ENCODE data around the gene FAM118A. TPM values are rescaled to one million over a fixed set of nuclear protein-coding genes. Genes with fewer than 3 reads are reported as not detected.
"Not testable (repeated sequence)": the region's sequence is repeated elsewhere in the genome, so short reads cannot be mapped to it uniquely, and the experiment has no call there.

FAM118A gene
- total RNA-seq, 2 donors from 2014 or later = 59.2 to 79.0 TPM

GRCh38 chr22:45317551-45318167 is 7.9 kb downstream of the FAM118A start:
- no peaks in the 10 kb centered on the region for H3K9me3 Mint-ChIP-seq
- peak overlapping the region; percentile 95 to 100 for H3K27ac Mint-ChIP-seq
- ATAC-seq (peak in 1 of 2 donors; percentile 1), DNase-seq (ENCODE audit: low spot score in 2 of 2) (no peak)
- H3K36me3 Mint-ChIP-seq = peaks cover 0 to 9% of the 10 kb centered on the region in 2 donors

DNA sequence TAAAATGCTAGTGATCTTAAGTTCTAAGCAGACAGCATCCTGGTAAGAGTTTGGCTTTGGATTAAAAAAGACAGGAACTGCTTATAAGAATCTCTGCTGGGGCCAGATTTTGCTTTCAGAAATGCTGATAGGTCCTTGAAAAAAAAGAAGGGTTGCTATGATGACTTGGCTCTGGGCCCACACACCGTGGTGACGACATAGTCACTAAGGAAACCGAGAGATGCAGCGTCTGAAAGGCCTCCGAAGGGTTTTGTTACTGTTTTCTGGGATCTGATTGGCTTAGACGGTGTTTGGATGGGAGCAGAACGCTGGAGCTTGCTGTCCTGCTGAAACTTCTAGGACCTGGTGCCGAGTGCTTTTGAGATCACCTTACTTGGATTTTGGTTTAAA is 8.4 kb downstream of the FAM118A start:
- ATAC-seq (peak; percentile 77 to 87), DNase-seq (ENCODE audit: low spot score in 2 of 2) (peak; percentile 79 to 83)
- peak overlapping the region; percentile 95 to 100 for H3K27ac Mint-ChIP-seq
- H3K9me3 Mint-ChIP-seq = no peaks in the 10 kb centered on the region
- H3K36me3 Mint-ChIP-seq = peaks cover under 1 to 11% of the 10 kb centered on the region in 2 donors

- H3K9me3 Mint-ChIP-seq = no peaks in the 10 kb centered on the region
- peak overlapping the region; percentile 95 to 100 for H3K27ac Mint-ChIP-seq
- peak in 1 of 2 donors; percentile 46 for DNase-seq (ENCODE audit: low spot score in 2 of 2)
- ATAC-seq = peak; percentile 70 to 76
- H3K36me3 Mint-ChIP-seq = peaks cover 6 to 17% of the 10 kb centered on the region in 2 donors
Observed at GRCh38 chr22:45318558-45319323, 9.0 kb downstream of the FAM118A start.

DNA sequence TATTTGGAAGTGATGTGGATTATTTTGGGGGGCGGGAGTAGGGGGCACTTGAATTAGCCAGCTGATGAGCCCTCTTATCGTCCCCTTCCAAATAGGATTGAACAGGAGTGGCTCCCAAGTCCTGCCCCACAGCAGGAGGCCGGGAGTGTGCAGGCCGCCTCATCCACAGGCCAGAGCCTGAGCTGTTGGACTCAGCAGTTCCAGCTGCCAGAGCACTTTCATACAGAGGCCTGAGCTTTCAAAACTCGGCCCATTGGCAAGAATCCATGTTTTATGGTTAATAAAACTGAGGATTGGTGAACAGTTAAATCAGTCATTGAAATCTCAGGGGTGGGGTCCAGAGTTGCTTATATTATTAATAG is 9.6 kb downstream of the FAM118A start:
- DNase-seq (ENCODE audit: low spot score in 2 of 2) (no peak), ATAC-seq (peak in 1 of 2 donors; percentile 2)
- H3K27ac Mint-ChIP-seq = peak overlapping the region; percentile 95 to 100
- peaks cover 9 to 22% of the 10 kb centered on the region in 2 donors for H3K36me3 Mint-ChIP-seq
- H3K9me3 Mint-ChIP-seq = no peaks in the 10 kb centered on the region

GRCh38 chr22:45320357-45320976 is 10.7 kb downstream of the FAM118A start:
- DNase-seq (ENCODE audit: low spot score in 2 of 2) = no peak
- Mint-ChIP-seq H3K36me3 (peaks cover 13 to 28% of the 10 kb centered on the region in 2 donors), H3K27ac (peak overlapping the region; percentile 95 to 100), H3K9me3 (no peaks in the 10 kb centered on the region)
- ATAC-seq = peak in 1 of 2 donors; percentile 5

- Mint-ChIP-seq H3K36me3 (peaks cover 13 to 34% of the 10 kb centered on the region in 2 donors), H3K27ac (no peak overlapping the region), H3K9me3 (no peaks in the 10 kb centered on the region)
- DNase-seq (ENCODE audit: low spot score in 2 of 2) (no peak), ATAC-seq (no peak)
Observed at GRCh38 chr22:45321827-45322226, 12.1 kb downstream of the FAM118A start.

DNA sequence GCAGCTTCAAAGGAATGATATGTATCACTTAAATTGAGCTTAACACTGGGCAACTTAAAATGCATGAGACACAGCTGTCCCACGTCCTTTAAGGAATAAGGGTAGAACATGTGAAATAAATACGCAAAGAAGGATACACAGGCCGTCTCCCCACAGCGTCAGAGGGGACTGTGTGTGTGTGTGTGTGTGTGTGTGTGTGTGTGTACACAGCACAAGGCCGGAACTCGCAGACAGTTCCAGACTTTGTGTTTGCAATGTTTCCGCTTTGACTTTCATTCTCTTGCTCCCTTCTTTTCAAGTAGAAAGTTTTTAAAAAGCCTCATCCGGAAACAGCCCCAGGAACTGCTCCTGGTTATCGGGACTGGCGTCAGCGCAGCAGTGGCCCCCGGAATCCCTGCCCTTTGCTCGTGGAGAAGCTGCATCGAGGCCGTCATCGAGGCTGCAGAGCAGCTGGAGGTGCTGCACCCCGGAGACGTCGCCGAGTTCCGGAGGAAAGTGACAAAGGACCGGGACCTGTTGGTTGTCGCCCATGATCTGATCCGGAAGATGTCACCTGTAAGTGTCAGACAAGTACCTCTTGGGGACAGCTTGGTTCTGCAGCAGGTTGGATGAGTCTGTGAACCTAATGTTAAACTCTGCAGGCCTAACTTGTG is 13.3 kb downstream of the FAM118A start:
- peak overlapping the region in 1 of 2 donors; percentile 23 for H3K27ac Mint-ChIP-seq
- ATAC-seq (no peak), DNase-seq (ENCODE audit: low spot score in 2 of 2) (no peak)
- peaks cover 13 to 40% of the 10 kb centered on the region in 2 donors for H3K36me3 Mint-ChIP-seq
- H3K9me3 Mint-ChIP-seq = no peaks in the 10 kb centered on the region

DNA sequence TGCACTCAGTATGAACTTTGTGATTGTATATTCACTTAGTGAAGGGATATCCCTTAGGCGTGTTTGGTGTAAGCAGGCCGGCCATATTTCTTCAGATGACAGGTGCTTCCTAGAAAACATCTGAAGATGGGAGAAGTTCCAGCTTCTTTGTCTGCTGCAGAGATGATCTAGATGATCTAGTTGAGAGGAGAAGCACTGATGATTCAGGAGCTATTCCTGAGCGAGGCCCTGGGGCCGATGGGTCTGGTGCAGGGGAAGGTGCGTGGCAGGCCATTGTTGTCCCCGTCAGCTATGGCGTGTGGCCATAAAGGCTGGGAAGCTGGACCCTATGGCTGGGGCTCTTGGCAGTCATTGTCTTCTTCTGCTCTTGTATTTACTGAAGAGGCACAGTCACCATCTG is 14.0 kb downstream of the FAM118A start:
- ATAC-seq = no peak
- peaks cover 13 to 40% of the 10 kb centered on the region in 2 donors for H3K36me3 Mint-ChIP-seq
- no peak for DNase-seq (ENCODE audit: low spot score in 2 of 2)
- H3K9me3 Mint-ChIP-seq = no peaks in the 10 kb centered on the region
- H3K27ac Mint-ChIP-seq = peak overlapping the region in 1 of 2 donors; percentile 23

- ATAC-seq (no peak), DNase-seq (ENCODE audit: low spot score in 2 of 2) (no peak)
- peak overlapping the region in 1 of 2 donors; percentile 78 for H3K27ac Mint-ChIP-seq
- peaks cover 13 to 38% of the 10 kb centered on the region in 2 donors for H3K36me3 Mint-ChIP-seq
- H3K9me3 Mint-ChIP-seq = no peaks in the 10 kb centered on the region
Observed at GRCh38 chr22:45324311-45324711, 14.6 kb downstream of the FAM118A start.

DNA sequence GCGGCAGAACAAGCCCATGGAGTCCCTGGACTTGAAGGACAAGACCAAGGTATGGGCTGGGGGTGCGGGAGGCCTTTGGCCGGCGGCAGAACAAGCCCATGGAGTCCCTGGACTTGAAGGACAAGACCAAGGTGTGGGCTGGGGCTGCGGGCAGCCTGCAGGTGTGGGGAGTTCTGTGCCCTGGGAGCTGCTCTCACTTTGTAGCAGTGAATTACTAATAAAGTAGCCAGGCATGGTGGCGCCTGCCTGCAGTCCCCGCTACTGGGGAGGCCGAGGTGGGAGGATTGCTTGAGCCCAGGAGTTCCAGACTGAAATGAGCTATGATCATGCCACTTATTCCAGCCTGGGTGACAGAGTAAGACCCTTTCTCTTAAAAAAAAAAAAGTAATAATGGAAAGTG is 18.5 kb downstream of the FAM118A start:
- ATAC-seq; H3K9me3 Mint-ChIP-seq; DNase-seq (ENCODE audit: low spot score in 2 of 2); H3K27ac Mint-ChIP-seq: not testable (repeated sequence)
- H3K36me3 Mint-ChIP-seq = peaks cover 12 to 34% of the 10 kb centered on the region in 2 donors

GRCh38 chr22:45328822-45329529 is 19.2 kb downstream of the FAM118A start:
- DNase-seq (ENCODE audit: low spot score in 2 of 2) (no peak), ATAC-seq (no peak)
- Mint-ChIP-seq H3K27ac (peak overlapping the region; percentile 50 to 65), H3K36me3 (peaks cover 4 to 27% of the 10 kb centered on the region in 2 donors), H3K9me3 (no peaks in the 10 kb centered on the region)

GRCh38 chr22:45329530-45329936 is 19.8 kb downstream of the FAM118A start:
- Mint-ChIP-seq H3K36me3 (peaks cover 4 to 24% of the 10 kb centered on the region in 2 donors), H3K27ac (peak overlapping the region; percentile 50 to 57), H3K9me3 (no peaks in the 10 kb centered on the region)
- ATAC-seq = peak in 1 of 2 donors; percentile 46
- DNase-seq (ENCODE audit: low spot score in 2 of 2) = no peak

GRCh38 chr22:45330548-45330947 is 20.8 kb downstream of the FAM118A start:
- ATAC-seq = no peak
- Mint-ChIP-seq H3K27ac (no peak overlapping the region), H3K36me3 (peaks cover 6 to 18% of the 10 kb centered on the region in 2 donors), H3K9me3 (no peaks in the 10 kb centered on the region)
- DNase-seq (ENCODE audit: low spot score in 2 of 2) = no peak

DNA sequence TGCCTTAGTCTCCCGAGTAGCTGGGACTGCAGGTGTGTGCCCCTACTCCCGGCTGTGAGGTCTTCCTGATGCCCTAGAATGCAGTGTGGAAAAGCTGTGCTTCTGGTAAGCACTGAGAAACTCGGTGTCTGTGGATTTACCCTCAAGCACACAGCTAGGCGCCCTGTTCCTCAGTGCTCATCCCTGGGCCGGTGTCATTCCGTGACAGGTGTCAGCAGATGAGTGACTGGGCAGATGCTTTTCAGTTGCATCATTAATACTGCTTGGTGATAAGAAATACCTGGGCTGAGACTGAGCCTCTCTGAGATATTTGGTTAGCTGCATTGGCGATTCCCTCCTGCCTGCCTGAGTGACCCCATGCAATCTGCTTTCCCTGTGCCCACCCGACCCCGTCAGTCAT is 21.8 kb downstream of the FAM118A start:
- Mint-ChIP-seq H3K9me3 (no peaks in the 10 kb centered on the region), H3K27ac (peak overlapping the region in 1 of 2 donors; percentile 52), H3K36me3 (peaks cover 11 to 19% of the 10 kb centered on the region in 2 donors)
- ATAC-seq (no peak), DNase-seq (ENCODE audit: low spot score in 2 of 2) (no peak)

DNA sequence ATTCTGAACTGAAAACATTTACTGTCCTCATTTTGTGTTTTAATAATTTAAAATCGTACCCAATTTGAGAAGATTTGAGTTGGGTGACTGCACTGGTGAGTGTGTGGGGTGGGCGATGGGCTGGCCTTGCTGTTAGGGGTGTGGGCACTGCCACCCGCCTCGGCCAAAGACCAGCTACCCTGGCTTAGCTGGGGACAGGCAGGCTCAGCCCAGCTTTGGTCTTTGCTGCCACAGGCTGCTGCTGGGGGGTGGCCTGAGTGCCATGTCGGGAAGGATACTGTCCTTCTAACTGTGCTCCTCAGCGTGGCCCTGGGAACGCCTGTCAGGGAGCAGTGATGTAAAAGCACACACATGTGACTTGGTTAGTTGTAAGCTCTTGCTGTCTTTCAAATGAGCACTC is 22.3 kb downstream of the FAM118A start:
- ATAC-seq = no peak
- Mint-ChIP-seq H3K27ac (peak overlapping the region in 1 of 2 donors; percentile 52), H3K36me3 (peaks cover 11 to 24% of the 10 kb centered on the region in 2 donors), H3K9me3 (no peaks in the 10 kb centered on the region)
- no peak for DNase-seq (ENCODE audit: low spot score in 2 of 2)

GRCh38 chr22:45334068-45334467 is 24.3 kb downstream of the FAM118A start:
- Mint-ChIP-seq H3K9me3 (no peaks in the 10 kb centered on the region), H3K27ac (peak overlapping the region in 1 of 2 donors; percentile 49), H3K36me3 (peaks cover 11 to 22% of the 10 kb centered on the region in 2 donors)
- ATAC-seq (no peak), DNase-seq (ENCODE audit: low spot score in 2 of 2) (no peak)
